ENCODE measurements around the gene GALR3. TPM values are rescaled to one million over a fixed set of nuclear protein-coding genes. Genes with fewer than 3 reads are reported as not detected.

The GALR3 gene
- total RNA-seq, 1 donor from 2014 or later, result not detected

DNA sequence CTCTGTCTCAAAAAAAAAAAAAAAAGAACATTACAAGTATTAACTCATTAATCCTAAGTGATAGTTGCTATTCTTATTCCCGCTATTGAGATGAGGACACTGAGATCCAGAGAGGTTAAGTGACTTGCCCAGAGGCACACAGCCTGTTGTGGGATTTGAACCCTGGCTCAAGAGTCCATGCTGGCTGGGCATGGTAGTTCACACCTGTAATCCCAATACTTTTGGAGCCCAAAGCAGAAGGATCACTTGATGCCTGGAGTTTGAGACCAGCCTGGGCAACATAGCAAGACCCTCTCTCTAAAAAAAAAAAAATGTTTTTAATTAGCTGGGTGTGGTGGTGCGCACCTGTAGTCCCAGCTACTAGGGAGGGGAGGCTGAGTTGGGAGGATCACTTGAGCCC, 11.3 kb upstream of the GALR3 start:
- no peak for DNase-seq (ENCODE audit: extremely low spot score in 2 of 2)
- H3K9me3 ChIP-seq, result no peaks in the 10 kb centered on the region
- H3K4me1 ChIP-seq, result peaks cover 23% of the 10 kb centered on the region
- no peak overlapping the region for H3K4me3 ChIP-seq
- no peaks in the 10 kb centered on the region for H3K27me3 ChIP-seq
- no peak overlapping the region for H3K27ac ChIP-seq
- peaks cover 0 to 4% of the 10 kb centered on the region in 2 donors for H3K36me3 ChIP-seq
- TF ChIP-seq POLR2A (IDR thresholded peaks at IDR 0.05), result no peak
- TF ChIP-seq, protein P1, sequence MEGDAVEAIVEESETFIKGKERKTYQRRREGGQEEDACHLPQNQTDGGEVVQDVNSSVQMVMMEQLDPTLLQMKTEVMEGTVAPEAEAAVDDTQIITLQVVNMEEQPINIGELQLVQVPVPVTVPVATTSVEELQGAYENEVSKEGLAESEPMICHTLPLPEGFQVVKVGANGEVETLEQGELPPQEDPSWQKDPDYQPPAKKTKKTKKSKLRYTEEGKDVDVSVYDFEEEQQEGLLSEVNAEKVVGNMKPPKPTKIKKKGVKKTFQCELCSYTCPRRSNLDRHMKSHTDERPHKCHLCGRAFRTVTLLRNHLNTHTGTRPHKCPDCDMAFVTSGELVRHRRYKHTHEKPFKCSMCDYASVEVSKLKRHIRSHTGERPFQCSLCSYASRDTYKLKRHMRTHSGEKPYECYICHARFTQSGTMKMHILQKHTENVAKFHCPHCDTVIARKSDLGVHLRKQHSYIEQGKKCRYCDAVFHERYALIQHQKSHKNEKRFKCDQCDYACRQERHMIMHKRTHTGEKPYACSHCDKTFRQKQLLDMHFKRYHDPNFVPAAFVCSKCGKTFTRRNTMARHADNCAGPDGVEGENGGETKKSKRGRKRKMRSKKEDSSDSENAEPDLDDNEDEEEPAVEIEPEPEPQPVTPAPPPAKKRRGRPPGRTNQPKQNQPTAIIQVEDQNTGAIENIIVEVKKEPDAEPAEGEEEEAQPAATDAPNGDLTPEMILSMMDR (IDR thresholded peaks at IDR 0.05), result no peak
- no peak for TF ChIP-seq POLR2AphosphoS5 (IDR thresholded peaks at IDR 0.05; ENCODE audit: insufficient read depth in 1 of 2, low read depth in 1 of 2)
- intact Hi-C loops (cut with DNase I), result no loop called here

GRCh38 chr22:37812869-37813678, 10.1 kb upstream of the GALR3 start:
- intact Hi-C loops (cut with DNase I), result no loop called here
- Histone ChIP-seq H3K4me3 (no peak overlapping the region), H3K27ac (no peak overlapping the region), H3K36me3 (peaks cover 0 to 4% of the 10 kb centered on the region in 2 donors), H3K9me3 (no peaks in the 10 kb centered on the region), H3K4me1 (peaks cover 22% of the 10 kb centered on the region), H3K27me3 (no peaks in the 10 kb centered on the region)
- TF ChIP-seq POLR2A (IDR thresholded peaks at IDR 0.05) (no peak), POLR2AphosphoS5 (IDR thresholded peaks at IDR 0.05; ENCODE audit: insufficient read depth in 1 of 2, low read depth in 1 of 2) (no peak)
- TF ChIP-seq, protein P1 (IDR thresholded peaks at IDR 0.05), result no peak
- no peak for DNase-seq (ENCODE audit: extremely low spot score in 2 of 2)

DNA sequence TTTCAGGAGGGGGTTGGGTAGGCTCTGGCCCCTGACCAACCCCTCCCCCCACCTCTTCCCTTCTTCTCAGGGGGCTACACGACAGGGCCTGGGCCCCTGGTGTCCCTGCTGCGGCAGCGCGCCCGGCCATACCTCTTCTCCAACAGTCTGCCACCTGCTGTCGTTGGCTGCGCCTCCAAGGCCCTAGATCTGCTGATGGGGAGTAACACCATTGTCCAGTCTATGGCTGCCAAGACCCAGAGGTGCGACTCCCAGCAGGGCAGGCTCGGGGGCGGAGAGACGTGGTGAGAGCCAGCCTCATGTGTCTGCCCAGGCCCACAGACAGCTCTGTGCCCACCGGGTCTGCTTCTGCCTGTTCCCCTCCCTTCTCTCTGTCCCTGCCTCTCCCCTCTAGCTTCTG, 7.6 kb upstream of the GALR3 start:
- DNase-seq (ENCODE audit: extremely low spot score in 2 of 2), result no peak
- Histone ChIP-seq H3K36me3 (peaks cover 0 to 4% of the 10 kb centered on the region in 2 donors), H3K9me3 (no peaks in the 10 kb centered on the region), H3K4me1 (peaks cover 20% of the 10 kb centered on the region), H3K27me3 (no peaks in the 10 kb centered on the region), H3K4me3 (no peak overlapping the region), H3K27ac (no peak overlapping the region)
- TF ChIP-seq, protein P1 (IDR thresholded peaks at IDR 0.05), result no peak
- TF ChIP-seq POLR2A (IDR thresholded peaks at IDR 0.05), result no peak
- TF ChIP-seq POLR2AphosphoS5 (IDR thresholded peaks at IDR 0.05; ENCODE audit: insufficient read depth in 1 of 2, low read depth in 1 of 2), result no peak
- intact Hi-C loops (cut with DNase I), result loop anchor here (5.0 kb wide), 1 partner anchor 47 kb away; no protein-coding TSS in a partner anchor

- no peak for DNase-seq (ENCODE audit: extremely low spot score in 2 of 2)
- intact Hi-C loops (cut with DNase I), result loop anchor here (5.0 kb wide), 1 partner anchor 46 kb away; no protein-coding TSS in a partner anchor
- Histone ChIP-seq H3K36me3 (peaks cover 0 to 4% of the 10 kb centered on the region in 2 donors), H3K9me3 (no peaks in the 10 kb centered on the region), H3K27ac (no peak overlapping the region), H3K4me3 (no peak overlapping the region), H3K27me3 (no peaks in the 10 kb centered on the region), H3K4me1 (peaks cover 20% of the 10 kb centered on the region)
- TF ChIP-seq POLR2AphosphoS5 (IDR thresholded peaks at IDR 0.05; ENCODE audit: insufficient read depth in 1 of 2, low read depth in 1 of 2) (no peak), POLR2A (IDR thresholded peaks at IDR 0.05) (no peak)
- TF ChIP-seq, protein P1 (IDR thresholded peaks at IDR 0.05), result no peak
Observed at GRCh38 chr22:37816543-37817180, 6.5 kb upstream of the GALR3 start.
